ENCODE measurements around the gene DRD4.

DRD4 gene

GRCh38 chr11:656426-656825 is 19.4 kb downstream of the DRD4 start:
- no peak for TF ChIP-seq CTCF (IDR thresholded peaks at IDR 0.05; ENCODE audit: low read depth, low read length, missing control alignments)
- no peaks in the 10 kb centered on the region for H3K27me3 ChIP-seq (replicated peaks)
- H3K4me3 ChIP-seq (ENCODE audit: low read depth, low read length), result no peak overlapping the region
- no peak for DNase-seq
- H3K36me3 ChIP-seq (replicated peaks), result peaks cover 15% of the 10 kb centered on the region
- in situ Hi-C loops (cut with HindIII; ENCODE audit: low pct_ligation_motif_present, low sequenced_read_pairs), result no loop called here
- H3K27ac ChIP-seq, result no peak overlapping the region

GRCh38 chr11:656866-657265 is 19.8 kb downstream of the DRD4 start:
- H3K36me3 ChIP-seq (replicated peaks), result peaks cover 15% of the 10 kb centered on the region
- no peaks in the 10 kb centered on the region for H3K27me3 ChIP-seq (replicated peaks)
- H3K4me3 ChIP-seq (ENCODE audit: low read depth, low read length), result no peak overlapping the region
- no peak for TF ChIP-seq CTCF (IDR thresholded peaks at IDR 0.05; ENCODE audit: low read depth, low read length, missing control alignments)
- in situ Hi-C loops (cut with HindIII; ENCODE audit: low pct_ligation_motif_present, low sequenced_read_pairs), result no loop called here
- H3K27ac ChIP-seq, result no peak overlapping the region
- no peak for DNase-seq

GRCh38 chr11:657691-658126 is 20.6 kb downstream of the DRD4 start:
- in situ Hi-C loops (cut with HindIII; ENCODE audit: low pct_ligation_motif_present, low sequenced_read_pairs), result no loop called here
- Histone ChIP-seq H3K27me3 (replicated peaks) (no peaks in the 10 kb centered on the region), H3K4me3 (ENCODE audit: low read depth, low read length) (no peak overlapping the region), H3K36me3 (replicated peaks) (peaks cover 15% of the 10 kb centered on the region), H3K27ac (no peak overlapping the region)
- TF ChIP-seq CTCF (IDR thresholded peaks at IDR 0.05; ENCODE audit: low read depth, low read length, missing control alignments), result no peak
- no peak for DNase-seq

- Histone ChIP-seq H3K27ac (no peak overlapping the region), H3K4me3 (ENCODE audit: low read depth, low read length) (no peak overlapping the region), H3K36me3 (replicated peaks) (peaks cover 23% of the 10 kb centered on the region), H3K27me3 (replicated peaks) (no peaks in the 10 kb centered on the region)
- DNase-seq, result no peak
- in situ Hi-C loops (cut with HindIII; ENCODE audit: low pct_ligation_motif_present, low sequenced_read_pairs), result no loop called here
- no peak for TF ChIP-seq CTCF (IDR thresholded peaks at IDR 0.05; ENCODE audit: low read depth, low read length, missing control alignments)
These were observed 22.5 kb downstream of the DRD4 start for GRCh38 chr11:659532-660085.

- Histone ChIP-seq H3K27me3 (replicated peaks) (no peaks in the 10 kb centered on the region), H3K27ac (no peak overlapping the region), H3K36me3 (replicated peaks) (peaks cover 23% of the 10 kb centered on the region), H3K4me3 (ENCODE audit: low read depth, low read length) (no peak overlapping the region)
- in situ Hi-C loops (cut with HindIII; ENCODE audit: low pct_ligation_motif_present, low sequenced_read_pairs), result no loop called here
- no peak for DNase-seq
- no peak for TF ChIP-seq CTCF (IDR thresholded peaks at IDR 0.05; ENCODE audit: low read depth, low read length, missing control alignments)
These were observed 23.2 kb downstream of the DRD4 start for GRCh38 chr11:660281-660680.

Data from brain microvascular endothelial cell (primary cell).